GM12892 (cell line): ENCODE data around the gene TMEM229A.

Experiments used
- POLR2A ChIP-seq: IDR thresholded peaks from 2 replicates; pipeline ENCODE4 v1.6.1; 2011; ENCODE audit warnings: low read depth, low read length, control low read depth
- POLR2AphosphoS5 ChIP-seq: IDR thresholded peaks from 2 replicates; pipeline ENCODE4 v1.6.1; 2011; ENCODE audit warnings: low read depth, low read length, control low read depth
- TAF1 ChIP-seq: IDR thresholded peaks from 2 replicates; pipeline ENCODE4 v1.6.1; 2011; ENCODE audit warnings: low read depth, mild to moderate bottlenecking, control low read depth, low read length, borderline replicate concordance

- no peak for TF ChIP-seq POLR2A
- TF ChIP-seq TAF1, result no peak
- TF ChIP-seq POLR2AphosphoS5, result no peak
Measured at GRCh38 chr7:124042826-124043225, 10.0 kb upstream of the TMEM229A start.
